BLaER1 (cell line): ENCODE results near the gene KRTAP5-3.

Source experiments
- H3K27ac ChIP-seq: shearing (Covaris generic); formaldehyde crosslinking; 2 replicates; pipeline ENCODE4 v1.8.1; 2022
- H3K27me3 ChIP-seq: shearing (Covaris generic); formaldehyde crosslinking; 2 replicates; pipeline ENCODE4 v1.8.1; 2022
- H3K36me3 ChIP-seq: shearing (Covaris generic); formaldehyde crosslinking; 2 replicates; pipeline ENCODE4 v1.8.1; 2022
- H3K4me1 ChIP-seq: shearing (Covaris generic); formaldehyde crosslinking; 2 replicates; pipeline ENCODE4 v1.8.1; 2022
- H3K4me2 ChIP-seq: shearing (Covaris generic); formaldehyde crosslinking; 2 replicates; pipeline ENCODE4 v1.8.1; 2022
- H3K4me3 ChIP-seq: shearing (Covaris generic); formaldehyde crosslinking; 2 replicates; pipeline ENCODE4 v1.8.1; 2022
- H3K9ac ChIP-seq: shearing (Covaris generic); formaldehyde crosslinking; 2 replicates; pipeline ENCODE4 v1.8.1; 2022
- H3K9me3 ChIP-seq: shearing (Covaris generic); formaldehyde crosslinking; 2 replicates; pipeline ENCODE4 v1.8.1; 2022
- H4K20me1 ChIP-seq: shearing (Covaris generic); formaldehyde crosslinking; 2 replicates; pipeline ENCODE4 v1.8.1; 2022
- Cebpa-rat ChIP-seq: shearing (Covaris generic); IDR thresholded peaks from 2 replicates; pipeline ENCODE4 v1.8.1; 2022

Gene KRTAP5-3

DNA sequence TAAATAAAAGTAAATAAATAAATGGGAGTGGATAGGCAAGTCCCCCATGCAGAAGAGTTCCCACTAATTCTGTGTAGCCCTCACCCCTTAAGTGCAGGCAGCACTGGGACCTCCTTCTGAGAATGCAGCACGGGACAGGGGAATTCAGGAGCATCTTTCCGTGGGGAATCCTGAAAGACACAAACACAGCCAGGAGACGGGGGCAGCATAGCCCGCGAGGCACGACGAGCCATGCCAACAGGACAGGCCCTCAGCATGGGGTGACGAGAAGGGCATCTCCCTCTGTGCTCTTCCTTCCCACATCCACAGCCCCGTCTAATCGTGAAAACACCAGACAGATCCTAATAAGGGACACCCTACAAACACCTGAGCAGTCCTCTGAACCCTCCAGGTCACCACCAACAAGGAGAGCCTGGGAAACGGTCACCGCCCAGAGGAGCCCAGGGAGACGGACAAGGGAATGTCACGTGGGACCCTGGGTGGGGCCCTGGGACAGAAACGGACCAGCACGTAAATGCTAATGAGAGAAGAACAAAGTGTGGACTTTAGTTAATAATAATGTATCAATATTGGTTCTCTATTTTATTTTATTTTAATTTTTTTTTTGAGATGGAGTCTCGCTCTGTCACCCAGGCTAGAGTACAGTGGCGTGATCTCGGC lies 28.2 kb upstream of the KRTAP5-3 start:
- H3K4me3 ChIP-seq: no peak overlapping the region
- no peak overlapping the region for H3K9ac ChIP-seq
- H3K9me3 ChIP-seq: no peaks in the 10 kb centered on the region
- peaks cover 5% of the 10 kb centered on the region; the same call in 1 of the 2 replicates for H3K4me1 ChIP-seq
- no peaks in the 10 kb centered on the region for H3K36me3 ChIP-seq
- TF ChIP-seq Cebpa-rat: no peak
- H3K27me3 ChIP-seq: peaks cover 8% of the 10 kb centered on the region; the same call in 1 of the 2 replicates
- H3K27ac ChIP-seq: no peak overlapping the region
- no peaks in the 10 kb centered on the region; the same call in 1 of the 2 replicates for H4K20me1 ChIP-seq
- H3K4me2 ChIP-seq: no peak overlapping the region

DNA sequence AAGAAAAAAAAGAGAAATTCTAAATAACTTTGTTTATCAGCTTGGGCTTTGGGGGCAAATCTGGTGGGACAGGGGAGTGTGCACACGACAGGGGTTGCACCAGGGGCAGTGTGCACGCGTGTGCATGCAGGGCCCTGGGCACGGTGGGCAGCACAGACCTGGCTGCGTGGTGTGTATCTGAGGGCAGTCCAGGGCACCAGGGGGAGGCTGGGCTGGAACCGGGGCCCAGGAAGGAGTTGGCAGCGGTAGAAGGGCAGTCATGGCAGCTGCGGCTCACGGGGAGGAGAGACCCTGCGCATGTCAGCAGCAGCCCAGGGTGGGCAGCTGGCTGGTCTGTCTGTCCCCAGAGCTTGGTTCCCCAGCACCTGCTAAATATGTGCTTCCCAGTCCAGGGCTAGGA lies 25.6 kb upstream of the KRTAP5-3 start:
- no peak overlapping the region for H3K4me3 ChIP-seq
- H3K27ac ChIP-seq: no peak overlapping the region
- no peak overlapping the region for H3K9ac ChIP-seq
- H3K4me2 ChIP-seq: no peak overlapping the region
- peaks cover 5% of the 10 kb centered on the region; the same call in 1 of the 2 replicates for H3K4me1 ChIP-seq
- no peaks in the 10 kb centered on the region for H3K27me3 ChIP-seq
- TF ChIP-seq Cebpa-rat: no peak
- H3K36me3 ChIP-seq: no peaks in the 10 kb centered on the region
- no peaks in the 10 kb centered on the region for H3K9me3 ChIP-seq
- H4K20me1 ChIP-seq: no peaks in the 10 kb centered on the region

DNA sequence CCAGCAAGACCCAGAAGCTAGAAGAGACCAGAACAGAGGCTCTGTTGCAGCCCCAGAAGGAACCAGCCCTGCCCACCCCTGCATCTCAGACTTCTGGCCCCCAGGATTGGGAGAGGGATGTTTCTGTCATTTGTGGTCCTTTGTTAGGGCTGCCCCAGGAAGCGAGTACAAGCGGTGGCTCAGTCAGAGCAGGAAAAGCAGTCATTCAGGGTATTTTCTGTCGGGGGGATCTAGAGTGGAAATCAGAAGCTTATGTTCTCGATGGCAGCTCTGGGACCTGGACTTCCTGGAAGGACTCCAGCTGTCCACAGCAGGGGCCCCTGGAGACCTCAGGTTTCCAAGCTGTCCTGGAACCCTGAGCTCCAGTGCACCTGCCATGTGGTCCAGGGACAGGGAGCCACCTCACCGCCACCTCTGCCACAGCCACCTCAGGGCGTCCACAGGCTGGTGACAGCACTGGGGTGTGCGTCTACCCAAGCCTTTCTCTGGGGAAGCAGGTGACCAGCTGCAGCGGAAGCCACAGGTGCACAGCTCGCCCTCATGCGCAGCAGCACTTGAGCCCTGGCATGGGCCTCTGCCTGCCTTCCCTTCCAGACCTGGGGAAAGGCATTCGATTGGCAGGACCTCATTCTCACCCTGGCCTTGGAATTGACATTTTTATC lies 23.9 kb upstream of the KRTAP5-3 start:
- H3K9me3 ChIP-seq: no peaks in the 10 kb centered on the region
- H3K4me1 ChIP-seq: peaks cover 5% of the 10 kb centered on the region; the same call in 1 of the 2 replicates
- no peaks in the 10 kb centered on the region for H4K20me1 ChIP-seq
- no peak overlapping the region for H3K27ac ChIP-seq
- H3K36me3 ChIP-seq: no peaks in the 10 kb centered on the region
- no peaks in the 10 kb centered on the region for H3K27me3 ChIP-seq
- no peak overlapping the region for H3K4me2 ChIP-seq
- no peak overlapping the region for H3K4me3 ChIP-seq
- H3K9ac ChIP-seq: no peak overlapping the region
- TF ChIP-seq Cebpa-rat: no peak

DNA sequence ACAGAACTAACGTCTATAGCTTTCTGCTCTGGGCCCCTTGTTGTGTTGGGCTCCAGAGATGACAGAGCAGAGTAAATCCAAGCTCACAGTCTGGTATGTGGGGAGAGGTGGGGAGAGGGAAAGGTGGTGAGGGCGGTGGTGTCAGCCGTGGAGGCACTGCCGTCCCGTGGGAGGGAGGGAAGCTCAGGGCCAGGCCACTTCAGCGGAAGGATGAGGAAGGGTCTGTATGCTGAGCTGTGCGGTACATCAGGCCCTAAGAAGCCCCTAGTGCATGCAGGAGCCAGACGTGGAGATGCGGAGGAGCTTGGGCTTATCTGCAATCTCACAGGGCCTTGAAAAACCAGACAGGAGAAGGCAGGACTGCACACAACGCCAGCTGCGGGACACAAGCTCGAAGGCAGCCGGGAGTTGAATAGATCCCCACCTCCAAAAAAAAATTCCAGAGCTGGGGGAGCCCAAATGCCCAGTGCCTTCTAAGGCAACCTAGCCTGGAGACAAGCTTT lies 22.9 kb upstream of the KRTAP5-3 start:
- Histone ChIP-seq H3K27me3 (no peaks in the 10 kb centered on the region; the same call in 1 of the 2 replicates), H3K27ac (no peak overlapping the region), H3K4me3 (no peak overlapping the region), H3K4me2 (no peak overlapping the region), H3K9me3 (no peaks in the 10 kb centered on the region), H3K4me1 (peaks cover 5% of the 10 kb centered on the region; the same call in 1 of the 2 replicates), H3K36me3 (no peaks in the 10 kb centered on the region), H4K20me1 (no peaks in the 10 kb centered on the region), H3K9ac (no peak overlapping the region)
- TF ChIP-seq Cebpa-rat: no peak

DNA sequence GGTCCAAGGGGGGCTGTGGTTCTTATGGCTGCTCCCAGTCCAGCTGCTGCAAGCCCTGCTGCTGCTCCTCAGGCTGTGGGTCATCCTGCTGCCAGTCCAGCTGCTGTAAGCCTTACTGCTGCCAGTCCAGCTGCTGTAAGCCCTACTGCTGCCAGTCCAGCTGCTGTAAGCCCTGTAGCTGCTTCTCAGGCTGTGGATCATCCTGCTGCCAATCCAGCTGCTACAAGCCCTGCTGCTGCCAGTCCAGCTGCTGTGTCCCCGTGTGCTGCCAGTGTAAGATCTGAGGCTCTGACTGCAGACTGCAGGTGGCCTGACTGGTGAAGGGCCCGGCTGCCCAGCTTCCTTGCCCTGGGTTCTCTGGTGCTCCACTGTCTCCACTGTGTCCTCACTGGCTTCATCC lies 22.0 kb upstream of the KRTAP5-3 start:
- Histone ChIP-seq H3K9me3 (no peaks in the 10 kb centered on the region), H3K4me3 (no peak overlapping the region), H3K4me1 (peaks cover 5% of the 10 kb centered on the region; the same call in 1 of the 2 replicates), H4K20me1 (no peaks in the 10 kb centered on the region), H3K27ac (no peak overlapping the region), H3K9ac (no peak overlapping the region), H3K27me3 (no peaks in the 10 kb centered on the region; the same call in 1 of the 2 replicates), H3K4me2 (no peak overlapping the region), H3K36me3 (no peaks in the 10 kb centered on the region)
- no peak for TF ChIP-seq Cebpa-rat

DNA sequence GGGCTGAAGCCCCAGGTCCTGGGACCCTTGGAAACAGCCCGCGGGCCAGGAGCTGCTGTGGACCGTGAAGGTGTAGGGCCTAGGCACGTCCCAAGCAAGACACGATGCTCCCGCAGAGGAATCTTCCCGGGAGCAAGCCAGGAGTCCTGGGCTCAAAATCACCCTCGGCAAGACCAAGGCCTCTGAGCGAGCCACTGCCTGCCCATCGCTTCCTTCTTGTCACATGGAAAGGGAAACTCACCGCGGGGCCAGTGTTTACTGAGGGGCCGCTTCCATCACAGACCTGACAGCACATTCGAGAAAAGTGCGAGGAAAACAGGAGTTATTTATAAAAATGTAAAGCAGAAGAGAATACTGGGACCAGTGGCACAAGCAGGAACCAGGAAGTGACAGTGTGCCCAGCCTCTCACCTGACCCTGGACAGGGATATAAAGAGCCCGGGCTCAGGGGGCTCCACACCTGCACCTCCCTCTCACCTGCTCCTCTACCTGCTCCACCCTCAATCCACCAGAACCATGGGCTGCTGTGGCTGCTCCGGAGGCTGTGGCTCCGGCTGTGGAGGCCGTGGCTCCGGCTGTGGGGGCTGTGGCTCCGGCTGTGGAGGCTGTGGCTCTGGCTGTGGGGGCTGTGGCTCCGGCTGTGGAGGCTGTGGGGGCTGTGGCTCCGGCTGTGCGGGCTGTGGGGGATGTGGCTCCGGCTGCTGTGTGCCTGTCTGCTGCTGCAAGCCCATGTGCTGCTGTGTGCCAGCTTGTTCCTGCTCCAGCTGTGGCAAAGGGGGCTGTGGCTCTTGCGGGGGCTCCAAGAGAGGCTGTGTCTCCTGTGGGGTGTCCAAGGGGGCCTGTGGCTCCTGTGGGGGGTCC lies 21.3 kb upstream of the KRTAP5-3 start, which contains the start of gene KRTAP5-5:
KRTAP5-5 (plus strand) TSS at position 450 of the 860 bp plus-strand sequence; CDS start at position 516, 66 bp downstream.
- no peak within 1 kb of the TSS for H3K27ac ChIP-seq
- H4K20me1 ChIP-seq: no peaks in the 10 kb centered on the region
- no peak within 1 kb of the TSS for H3K4me3 ChIP-seq
- no peaks in the 10 kb centered on the region; the same call in 1 of the 2 replicates for H3K27me3 ChIP-seq
- peaks cover 5% of the 10 kb centered on the region; the same call in 1 of the 2 replicates for H3K4me1 ChIP-seq
- H3K36me3 ChIP-seq: no peaks in the 10 kb centered on the region
- no peak within 1 kb of the TSS for H3K9ac ChIP-seq
- H3K4me2 ChIP-seq: no peak within 1 kb of the TSS
- no peak for TF ChIP-seq Cebpa-rat
- H3K9me3 ChIP-seq: no peaks in the 10 kb centered on the region

DNA sequence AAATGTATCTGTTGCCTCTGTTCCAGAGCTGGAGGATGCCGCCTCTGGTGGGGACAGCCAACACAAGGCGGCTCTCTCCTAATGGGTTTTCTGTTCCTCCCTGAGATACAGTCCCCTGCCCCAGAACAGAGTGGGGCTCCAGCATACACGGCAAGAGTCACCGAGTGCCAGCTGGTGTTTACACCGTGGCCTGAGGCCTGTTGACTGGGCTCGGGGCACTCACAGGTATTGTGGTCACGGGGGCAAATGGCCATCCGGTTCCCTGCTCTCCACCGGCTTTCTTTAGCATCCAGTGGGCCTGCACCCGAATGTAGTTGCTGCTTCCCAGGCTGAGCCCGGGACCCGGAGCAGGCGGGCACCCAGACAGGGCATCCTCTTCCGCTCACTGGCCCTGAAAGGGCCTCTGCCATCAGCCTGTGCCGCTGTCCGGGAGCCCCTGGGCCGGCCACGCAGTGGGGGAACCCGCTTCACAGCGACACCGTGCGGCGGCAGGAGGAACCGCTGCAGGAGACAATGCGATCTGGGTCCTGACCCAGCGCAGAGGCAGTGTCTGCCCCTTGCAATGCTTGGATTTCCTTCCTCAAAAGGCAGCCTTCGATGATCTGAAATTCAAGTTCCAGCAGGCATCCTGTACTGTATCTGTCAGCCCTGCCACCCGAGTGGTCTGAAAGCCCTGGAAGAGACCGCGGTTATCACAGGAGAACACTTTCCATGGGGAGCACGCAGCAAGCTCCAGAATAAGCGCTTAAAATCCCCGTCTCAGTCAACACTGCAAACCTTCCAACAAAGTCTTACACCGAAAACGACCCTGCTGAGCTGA lies 20.5 kb upstream of the KRTAP5-3 start:
- H3K4me1 ChIP-seq: peaks cover 5% of the 10 kb centered on the region; the same call in 1 of the 2 replicates
- no peak overlapping the region for H3K4me2 ChIP-seq
- H3K36me3 ChIP-seq: no peaks in the 10 kb centered on the region
- H3K27ac ChIP-seq: no peak overlapping the region
- H3K9ac ChIP-seq: no peak overlapping the region
- H4K20me1 ChIP-seq: no peaks in the 10 kb centered on the region
- no peak for TF ChIP-seq Cebpa-rat
- H3K4me3 ChIP-seq: no peak overlapping the region
- no peaks in the 10 kb centered on the region for H3K9me3 ChIP-seq
- H3K27me3 ChIP-seq: no peaks in the 10 kb centered on the region; the same call in 1 of the 2 replicates

DNA sequence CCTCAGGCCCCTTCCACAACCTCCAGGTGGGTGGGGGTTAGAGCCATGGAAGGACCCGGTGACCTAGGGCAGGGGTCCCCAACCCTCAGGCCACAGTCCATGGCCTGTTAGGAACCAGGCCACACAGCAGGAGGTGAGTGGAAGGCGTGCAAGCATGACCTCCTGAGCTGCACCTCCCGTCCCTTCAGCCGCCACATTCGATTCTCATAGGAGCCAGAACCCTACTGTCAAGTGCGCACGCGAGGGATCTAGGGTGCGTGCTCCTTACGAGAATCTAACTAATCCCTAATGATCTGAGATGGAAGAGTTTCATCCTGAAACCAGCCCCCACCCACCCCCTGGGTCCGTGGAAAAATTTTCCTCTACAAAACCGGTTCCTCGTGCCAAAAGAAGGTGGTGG lies 17.3 kb upstream of the KRTAP5-3 start:
- Histone ChIP-seq H3K36me3 (no peaks in the 10 kb centered on the region), H3K27me3 (peaks cover 3% of the 10 kb centered on the region; the same call in 1 of the 2 replicates), H3K4me1 (no peaks in the 10 kb centered on the region), H4K20me1 (no peaks in the 10 kb centered on the region), H3K4me3 (no peak overlapping the region), H3K9ac (no peak overlapping the region), H3K27ac (no peak overlapping the region), H3K9me3 (no peaks in the 10 kb centered on the region), H3K4me2 (no peak overlapping the region)
- no peak for TF ChIP-seq Cebpa-rat

DNA sequence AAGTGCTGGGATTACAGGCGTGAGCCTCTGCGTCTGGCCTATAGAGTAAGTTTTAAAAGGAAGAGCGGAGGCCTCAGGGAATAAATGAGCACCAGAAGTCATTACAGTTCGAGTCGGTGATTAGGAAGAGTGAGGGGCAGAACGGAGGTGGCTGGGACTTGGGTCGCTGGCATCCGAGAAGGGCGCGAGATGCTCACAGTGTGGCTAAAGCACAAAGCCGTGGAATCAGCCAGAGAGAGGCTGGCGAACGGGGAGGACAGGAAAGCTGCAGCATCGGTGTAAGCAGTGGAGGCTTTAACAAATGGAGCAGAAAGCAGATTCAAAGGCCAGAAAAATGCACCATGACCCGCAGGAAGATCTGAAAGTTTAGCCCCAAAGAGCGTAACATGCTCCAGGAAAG lies 16.4 kb upstream of the KRTAP5-3 start:
- peaks cover 3% of the 10 kb centered on the region for H3K4me1 ChIP-seq
- no peak overlapping the region for H3K27ac ChIP-seq
- no peak overlapping the region for H3K9ac ChIP-seq
- no peak overlapping the region for H3K4me2 ChIP-seq
- H4K20me1 ChIP-seq: no peaks in the 10 kb centered on the region
- no peak overlapping the region for H3K4me3 ChIP-seq
- H3K36me3 ChIP-seq: no peaks in the 10 kb centered on the region
- no peaks in the 10 kb centered on the region for H3K9me3 ChIP-seq
- peaks cover 3% of the 10 kb centered on the region; the same call in 1 of the 2 replicates for H3K27me3 ChIP-seq
- TF ChIP-seq Cebpa-rat: no peak
